HFFc6 (cell line): ENCODE measurements around the gene RPP30. TPM values are rescaled to one million over a fixed set of nuclear protein-coding genes. Genes with fewer than 3 reads are reported as not detected.

Source experiments
- DNase-seq: peaks from one replicate; pipeline ENCODE4 v3.0.0-alpha.2; 2018
- H3K27ac Mint-ChIP-seq: 2 replicates; pipeline ENCODE4 v1.8.0; 2020; ENCODE audit warnings: mild to moderate bottlenecking, mixed read lengths
- H3K27me3 Mint-ChIP-seq: 2 replicates; pipeline ENCODE4 v1.8.0; 2021; ENCODE audit warnings: mild to moderate bottlenecking, moderate library complexity, mixed read lengths; ENCODE audit not compliant: insufficient read depth
- H3K36me3 Mint-ChIP-seq: 2 replicates; pipeline ENCODE4 v1.8.0; 2021; ENCODE audit warnings: low read depth, mixed read lengths
- H3K4me1 Mint-ChIP-seq: 2 replicates; pipeline ENCODE4 v1.8.0; 2020; ENCODE audit warnings: low read depth, mixed read lengths
- H3K4me3 Mint-ChIP-seq: 2 replicates; pipeline ENCODE4 v1.8.0; 2020; ENCODE audit warnings: mild to moderate bottlenecking, moderate library complexity, mixed read lengths
- H3K9me3 Mint-ChIP-seq: 2 replicates; pipeline ENCODE4 v1.8.0; 2020; ENCODE audit warnings: mild to moderate bottlenecking, mixed read lengths
- CTCF ChIP-seq: fragments of 200-600 bp; sonication (generic); IDR thresholded peaks from 2 replicates; pipeline ENCODE4 v1.5.0; 2021; ENCODE audit warnings: antibody characterized with exemption, mild to moderate bottlenecking
- total RNA-seq, 6 experiments: library from RNA; stranded (reverse); fragmentation: NEBNext Ultra II Directional; extraction: Animal tissue kit (Norgen Biotek cat#: 25700); gene quantifications; 2 replicates in 1 of 6; 3 replicates in 5 of 6; pipeline ENCODE4 v1.2.3, GENCODE V29; 2021

RPP30 gene
- total RNA-seq, 6 experiments from 2014 or later: 31.2 to 48.3 (median 42.4) TPM

GRCh38 chr10:90859321-90859751 lies 12.4 kb upstream of the RPP30 start:
- Mint-ChIP-seq H3K36me3 (no peaks in the 10 kb centered on the region), H3K27me3 (peaks cover 10% of the 10 kb centered on the region; the same call in 1 of the 2 replicates), H3K4me3 (peak overlapping the region; percentile 87), H3K27ac (peak overlapping the region; percentile 70), H3K9me3 (no peaks in the 10 kb centered on the region), H3K4me1 (peaks cover 22% of the 10 kb centered on the region)
- no peak for TF ChIP-seq CTCF
- DNase-seq: peak; percentile 59

- Mint-ChIP-seq H3K27ac (no peak overlapping the region), H3K27me3 (peaks cover 10% of the 10 kb centered on the region; the same call in 1 of the 2 replicates), H3K4me3 (no peak overlapping the region), H3K9me3 (no peaks in the 10 kb centered on the region), H3K36me3 (no peaks in the 10 kb centered on the region), H3K4me1 (peaks cover 22% of the 10 kb centered on the region)
- no peak for DNase-seq
- TF ChIP-seq CTCF: no peak
Observed at GRCh38 chr10:90860790-90861189, 11.0 kb upstream of the RPP30 start.

- H3K9me3 Mint-ChIP-seq: no peaks in the 10 kb centered on the region
- peaks cover 9% of the 10 kb centered on the region for H3K27me3 Mint-ChIP-seq
- TF ChIP-seq CTCF: peak; percentile 91
- H3K36me3 Mint-ChIP-seq: no peaks in the 10 kb centered on the region
- DNase-seq: peak; percentile 46
- H3K4me3 Mint-ChIP-seq: no peak overlapping the region
- H3K4me1 Mint-ChIP-seq: peaks cover 22% of the 10 kb centered on the region
- no peak overlapping the region for H3K27ac Mint-ChIP-seq
Observed at GRCh38 chr10:90862908-90863514, 8.8 kb upstream of the RPP30 start.

- no peak overlapping the region for H3K4me3 Mint-ChIP-seq
- H3K9me3 Mint-ChIP-seq: peaks cover 4% of the 10 kb centered on the region
- peak; percentile 72 for TF ChIP-seq CTCF
- DNase-seq: peak; percentile 39
- peaks cover 12% of the 10 kb centered on the region for H3K27me3 Mint-ChIP-seq
- peaks cover 5% of the 10 kb centered on the region; the same call in 1 of the 2 replicates for H3K36me3 Mint-ChIP-seq
- H3K27ac Mint-ChIP-seq: no peak overlapping the region
- H3K4me1 Mint-ChIP-seq: peaks cover 2% of the 10 kb centered on the region
Observed at GRCh38 chr10:90865401-90865800, 6.4 kb upstream of the RPP30 start.

DNA sequence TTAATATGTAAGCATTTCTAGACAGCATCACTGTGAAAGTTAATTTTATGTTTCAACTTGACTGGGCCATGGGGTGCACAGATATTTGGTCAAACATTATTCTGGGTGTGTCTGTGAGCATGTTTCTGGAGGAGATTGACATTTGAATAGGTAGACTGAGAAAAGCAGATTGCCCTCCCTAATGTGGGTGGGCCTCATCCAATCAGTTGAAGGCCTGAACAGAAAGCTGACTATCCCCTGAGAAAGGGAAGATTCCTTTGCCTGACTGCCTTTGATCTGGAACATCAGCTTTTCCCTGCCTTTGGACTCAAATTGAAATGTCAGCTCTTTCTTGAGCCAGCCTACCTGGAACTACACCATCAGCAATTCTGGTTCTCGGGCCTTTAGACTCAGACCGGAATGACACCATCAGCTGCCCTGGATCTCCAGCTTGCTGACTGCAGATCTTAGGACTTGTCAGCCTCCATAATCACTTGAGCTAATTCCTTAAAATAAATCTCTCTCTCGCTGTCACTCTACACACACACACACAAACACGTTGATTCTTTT lies 5.7 kb upstream of the RPP30 start:
- TF ChIP-seq CTCF: no peak
- DNase-seq: no peak
- Mint-ChIP-seq H3K27ac (no peak overlapping the region), H3K36me3 (peaks cover 5% of the 10 kb centered on the region; the same call in 1 of the 2 replicates), H3K4me3 (no peak overlapping the region), H3K27me3 (peaks cover 12% of the 10 kb centered on the region), H3K4me1 (peaks cover 9% of the 10 kb centered on the region), H3K9me3 (peaks cover 4% of the 10 kb centered on the region)
